ENCODE results near the gene SYT7.
A peak's percentile ranks its signal among the peaks of the same experiment; 100 is the strongest.
"Not testable (repeated sequence)": the region's sequence is repeated elsewhere in the genome, so short reads cannot be mapped to it uniquely, and the experiment has no call there.

The SYT7 gene

GRCh38 chr11:61581030-61581928 is at the start of gene SYT7:
TSS of gene SYT7 (minus strand) at chr11:61581076. CDS start at chr11:61580820, 256 bp downstream.
- peak; percentile 85 for DNase-seq

GRCh38 chr11:61630089-61630488 is 49.2 kb upstream of the SYT7 start:
- no peak for DNase-seq

GRCh38 chr11:61629082-61629833 is 48.4 kb upstream of the SYT7 start:
- no peak for DNase-seq

- DNase-seq: no peak
Measured at GRCh38 chr11:61628662-61628970, 47.7 kb upstream of the SYT7 start.

- no peak for DNase-seq
Measured at GRCh38 chr11:61627850-61628661, 47.2 kb upstream of the SYT7 start.

- DNase-seq: no peak
Measured at GRCh38 chr11:61626580-61627380, 45.9 kb upstream of the SYT7 start.

- DNase-seq: no peak
Measured at GRCh38 chr11:61625525-61625924, 44.6 kb upstream of the SYT7 start.

- DNase-seq: no peak
Measured at GRCh38 chr11:61621917-61622585, 41.2 kb upstream of the SYT7 start.

GRCh38 chr11:61619471-61620226 is 38.8 kb upstream of the SYT7 start:
- no peak for DNase-seq

GRCh38 chr11:61618978-61619377 is 38.1 kb upstream of the SYT7 start:
- no peak for DNase-seq

- DNase-seq: no peak
Measured at GRCh38 chr11:61617515-61617914, 36.6 kb upstream of the SYT7 start.

GRCh38 chr11:61616434-61616833 is 35.6 kb upstream of the SYT7 start:
- DNase-seq: no peak

- not testable (repeated sequence) for DNase-seq
Measured at GRCh38 chr11:61614782-61615181, 33.9 kb upstream of the SYT7 start.

GRCh38 chr11:61613870-61614269 is 33.0 kb upstream of the SYT7 start:
- DNase-seq: no peak

GRCh38 chr11:61613051-61613450 is 32.2 kb upstream of the SYT7 start:
- no peak for DNase-seq

- no peak for DNase-seq
Measured at GRCh38 chr11:61611309-61611708, 30.4 kb upstream of the SYT7 start.

- no peak for DNase-seq
Measured at GRCh38 chr11:61610905-61611304, 30.0 kb upstream of the SYT7 start.

- DNase-seq: no peak
Measured at GRCh38 chr11:61609980-61610366, 29.1 kb upstream of the SYT7 start.

- no peak for DNase-seq
Measured at GRCh38 chr11:61609000-61609979, 28.4 kb upstream of the SYT7 start.

All from NCI-H1048 (cell line).